Lower leg skin (tissue), 3 donors: Measurements from ENCODE around the gene LMF1.

Experiments
- POLR2A ChIP-seq, 2 donors: fragments of 450-650 bp; IDR thresholded peaks; one replicate each; pipeline ENCODE4 v1.6.1; 2016 to 2017; ENCODE audit warnings: antibody characterized with exemption in 2 of 2, mild to moderate bottlenecking in 1 of 2, moderate library complexity in 1 of 2
- TF ChIP-seq, protein P1 (sequence below), 3 donors: fragments of 450-650 bp; IDR thresholded peaks; one replicate each; pipeline ENCODE4 v1.5.1; 2016; ENCODE audit warnings: antibody characterized with exemption in 3 of 3, mild to moderate bottlenecking in 3 of 3, moderate library complexity in 2 of 3

DNA sequence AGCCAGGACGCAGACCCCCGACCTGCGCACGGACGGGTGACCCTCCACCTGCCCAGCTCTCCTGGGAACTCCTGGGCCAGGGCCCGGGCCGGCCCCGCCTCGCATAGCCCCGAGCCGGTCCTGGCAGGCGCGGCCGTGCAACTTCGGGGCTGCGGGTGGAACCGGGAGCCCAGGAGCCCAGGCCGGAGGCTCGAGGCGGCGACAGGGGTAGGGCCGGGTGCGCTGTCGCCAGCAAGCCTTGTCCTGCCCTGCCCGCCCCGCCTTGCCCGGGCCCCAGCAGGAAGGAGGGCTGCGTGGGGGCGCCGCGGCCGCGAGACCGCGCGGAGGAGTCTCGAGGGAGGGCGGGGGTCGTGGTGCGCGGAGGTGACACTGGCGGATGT is 408 bp downstream of the LMF1 start:
- TF ChIP-seq, protein P1, sequence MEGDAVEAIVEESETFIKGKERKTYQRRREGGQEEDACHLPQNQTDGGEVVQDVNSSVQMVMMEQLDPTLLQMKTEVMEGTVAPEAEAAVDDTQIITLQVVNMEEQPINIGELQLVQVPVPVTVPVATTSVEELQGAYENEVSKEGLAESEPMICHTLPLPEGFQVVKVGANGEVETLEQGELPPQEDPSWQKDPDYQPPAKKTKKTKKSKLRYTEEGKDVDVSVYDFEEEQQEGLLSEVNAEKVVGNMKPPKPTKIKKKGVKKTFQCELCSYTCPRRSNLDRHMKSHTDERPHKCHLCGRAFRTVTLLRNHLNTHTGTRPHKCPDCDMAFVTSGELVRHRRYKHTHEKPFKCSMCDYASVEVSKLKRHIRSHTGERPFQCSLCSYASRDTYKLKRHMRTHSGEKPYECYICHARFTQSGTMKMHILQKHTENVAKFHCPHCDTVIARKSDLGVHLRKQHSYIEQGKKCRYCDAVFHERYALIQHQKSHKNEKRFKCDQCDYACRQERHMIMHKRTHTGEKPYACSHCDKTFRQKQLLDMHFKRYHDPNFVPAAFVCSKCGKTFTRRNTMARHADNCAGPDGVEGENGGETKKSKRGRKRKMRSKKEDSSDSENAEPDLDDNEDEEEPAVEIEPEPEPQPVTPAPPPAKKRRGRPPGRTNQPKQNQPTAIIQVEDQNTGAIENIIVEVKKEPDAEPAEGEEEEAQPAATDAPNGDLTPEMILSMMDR (IDR thresholded peaks at IDR 0.05), result no peak
- no peak for TF ChIP-seq POLR2A (IDR thresholded peaks at IDR 0.05)
